Esophagus squamous epithelium (tissue), 4 donors: Measurements from ENCODE around the gene CKB.

Source experiments
- CTCF ChIP-seq, 6 experiments: fragments of 450-650 bp in 4 of 6; fragments of 200-600 bp in 2 of 6; sonication (generic) in 2 of 6; IDR thresholded peaks; one replicate each; pipeline ENCODE4 v1.5.1; 2016 to 2019; ENCODE audit warnings: antibody characterized with exemption in 6 of 6, mild to moderate bottlenecking in 4 of 6, moderate library complexity in 4 of 6
- POLR2A ChIP-seq, 4 donors: fragments of 450-650 bp; IDR thresholded peaks; one replicate each; pipeline ENCODE4 v1.6.1; 2017; ENCODE audit warnings: antibody characterized with exemption in 4 of 4, mild to moderate bottlenecking in 4 of 4, moderate library complexity in 3 of 4

- TF ChIP-seq CTCF (IDR thresholded peaks at IDR 0.05) (no peak), POLR2A (IDR thresholded peaks at IDR 0.05) (no peak)
These were observed 4.3 kb upstream of the CKB start for GRCh38 chr14:103526914-103527248.
